ENCODE results near the gene CA10. TPM values are rescaled to one million over a fixed set of nuclear protein-coding genes. Genes with fewer than 3 reads are reported as not detected.

The CA10 gene
- total RNA-seq, 1 donor from 2014 or later = not detected

DNA sequence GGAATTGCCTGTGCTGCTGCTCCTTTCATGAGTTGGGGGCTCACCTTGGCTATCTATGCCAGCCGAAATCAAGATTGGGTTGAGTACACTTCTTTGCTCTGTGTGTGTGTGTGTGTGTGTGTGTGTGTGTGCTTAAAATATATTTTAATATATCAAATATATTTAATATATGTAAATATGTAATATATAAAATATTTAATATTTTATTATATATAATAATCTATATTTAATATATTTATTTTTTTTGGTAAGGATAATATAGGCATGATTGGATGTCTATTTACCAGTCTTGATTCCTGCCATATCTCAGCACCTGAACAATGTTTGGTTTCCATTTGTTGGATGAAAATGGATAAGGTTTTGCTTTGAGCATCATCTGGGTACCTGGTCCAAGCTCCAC, 399.3 kb downstream of the CA10 start:
- ATAC-seq = no peak
- no peak for DNase-seq (ENCODE audit: missing footprints)
- intact Hi-C loops (cut with DNase I) = no loop called here

DNA sequence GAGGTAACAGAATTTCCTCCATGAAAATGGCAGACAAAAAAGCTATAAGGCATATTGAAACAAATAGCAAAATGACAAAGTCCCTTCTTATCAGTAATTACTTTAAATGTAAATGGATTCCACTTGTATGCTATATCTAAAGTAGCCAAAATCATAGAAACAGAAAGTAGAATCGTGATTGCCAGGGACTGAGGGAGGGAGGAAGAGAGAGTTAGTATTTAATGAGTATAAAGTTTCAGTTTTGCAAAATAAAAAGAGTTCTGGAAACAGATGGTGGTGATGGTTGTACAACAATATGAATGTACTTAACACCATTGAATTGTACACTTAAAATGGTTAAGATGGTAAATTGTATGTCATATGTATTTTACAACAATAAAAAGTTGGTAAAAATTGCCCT, 407.4 kb downstream of the CA10 start:
- intact Hi-C loops (cut with DNase I) = no loop called here
- no peak for DNase-seq (ENCODE audit: missing footprints)

DNA sequence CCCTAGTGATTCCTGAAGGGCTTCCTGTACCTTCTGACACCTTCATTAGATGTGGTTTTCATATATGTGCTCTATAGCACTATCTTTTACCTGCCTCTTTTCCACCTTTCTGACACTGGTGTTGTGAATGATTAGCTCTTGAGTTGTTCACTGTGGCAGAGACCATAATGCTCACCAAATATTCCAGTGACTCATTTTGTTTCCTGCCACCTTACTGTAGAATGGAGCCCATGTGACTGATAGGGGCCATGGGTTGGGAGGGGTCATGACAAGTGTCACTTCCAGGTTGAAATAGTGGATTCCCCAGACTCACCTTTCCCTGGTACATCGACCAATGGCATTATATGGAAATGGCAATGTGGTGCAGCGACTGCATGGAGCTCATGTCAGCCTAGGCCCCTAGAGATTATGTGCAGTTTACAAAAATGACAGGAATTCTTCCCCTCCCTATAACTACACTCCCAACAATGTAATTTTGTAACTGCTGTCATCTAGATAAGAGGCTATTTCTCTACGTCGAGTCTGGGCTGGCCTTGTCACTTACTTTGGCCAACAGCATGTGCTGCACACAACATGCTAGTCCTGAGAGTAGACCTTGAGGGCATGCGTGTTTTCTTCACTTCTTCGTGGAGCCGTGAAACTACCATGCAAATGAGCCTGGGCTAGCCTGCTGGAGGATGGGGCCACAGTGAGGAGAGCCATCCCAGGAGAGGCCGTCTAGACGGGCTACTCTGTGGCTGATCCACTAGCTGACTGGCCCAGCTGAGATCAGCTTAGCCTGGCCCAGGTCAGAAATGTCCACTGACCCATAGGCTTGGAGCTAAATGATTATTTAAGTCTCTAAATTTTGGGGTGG, 409.5 kb downstream of the CA10 start:
- no peak for DNase-seq (ENCODE audit: missing footprints)
- intact Hi-C loops (cut with DNase I) = no loop called here
- no peak for ATAC-seq

More for the DNA sequence above, 407.4 kb downstream of the CA10 start:
- ATAC-seq = no peak

DNA sequence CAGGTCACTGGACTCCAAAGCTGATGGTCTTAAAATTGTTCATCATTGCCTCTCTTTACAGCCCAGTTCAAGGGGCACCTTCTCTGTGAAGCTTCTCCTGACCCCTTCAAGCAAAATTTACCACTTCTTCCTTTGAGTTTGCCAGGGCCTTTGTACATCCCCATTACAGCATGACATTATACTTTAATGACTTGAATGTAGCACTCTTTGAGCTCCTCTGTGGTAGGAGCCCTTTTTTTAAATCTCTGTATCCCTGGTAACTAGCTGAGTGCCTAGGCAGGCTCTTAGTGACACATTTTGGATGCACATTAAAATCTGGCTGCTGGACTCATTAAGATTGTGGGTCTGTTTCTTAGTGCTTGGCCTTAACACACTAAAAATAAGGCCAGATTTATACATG, 412.1 kb downstream of the CA10 start:
- intact Hi-C loops (cut with DNase I) = no loop called here
- DNase-seq (ENCODE audit: missing footprints) (no peak), ATAC-seq (no peak)

DNA sequence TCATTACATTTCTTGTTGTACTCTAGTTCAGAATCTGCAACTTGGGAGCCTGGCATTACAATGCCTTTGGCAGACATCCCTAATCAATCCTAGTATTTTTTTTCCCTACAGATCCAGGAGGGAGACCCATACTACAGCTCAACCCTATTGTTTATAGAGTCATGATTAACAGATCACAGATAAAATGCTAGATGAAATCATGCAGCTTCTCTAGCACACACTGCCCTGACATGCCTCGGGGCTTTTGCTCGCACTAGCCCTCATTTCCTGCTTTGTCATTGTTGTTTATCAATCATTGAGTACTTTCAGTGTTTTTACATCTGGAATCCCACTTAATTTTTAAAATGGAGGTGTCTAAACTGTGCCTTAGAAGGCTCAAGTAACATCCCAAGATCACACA, 412.5 kb downstream of the CA10 start:
- ATAC-seq = no peak
- no peak for DNase-seq (ENCODE audit: missing footprints)
- intact Hi-C loops (cut with DNase I) = no loop called here

DNA sequence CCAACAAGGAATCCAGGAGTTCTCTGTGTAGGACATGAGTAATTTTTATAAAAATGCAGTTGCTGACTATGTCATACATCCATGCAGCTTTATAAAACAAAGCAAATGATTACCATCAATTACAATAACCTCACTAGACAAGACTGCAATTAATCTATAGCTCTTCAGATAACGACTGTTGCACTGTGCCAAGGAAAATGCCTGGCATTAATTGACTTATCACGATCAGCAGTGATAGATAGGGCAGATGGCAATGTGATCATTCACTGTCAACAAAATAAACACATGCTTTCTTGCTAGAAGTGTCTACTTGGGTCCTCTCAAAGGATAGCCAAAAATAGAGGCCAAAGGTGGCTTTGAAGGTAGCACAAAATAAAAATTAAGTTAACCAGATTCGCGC, 415.0 kb downstream of the CA10 start:
- ATAC-seq (no peak), DNase-seq (ENCODE audit: missing footprints) (no peak)
- intact Hi-C loops (cut with DNase I) = no loop called here

DNA sequence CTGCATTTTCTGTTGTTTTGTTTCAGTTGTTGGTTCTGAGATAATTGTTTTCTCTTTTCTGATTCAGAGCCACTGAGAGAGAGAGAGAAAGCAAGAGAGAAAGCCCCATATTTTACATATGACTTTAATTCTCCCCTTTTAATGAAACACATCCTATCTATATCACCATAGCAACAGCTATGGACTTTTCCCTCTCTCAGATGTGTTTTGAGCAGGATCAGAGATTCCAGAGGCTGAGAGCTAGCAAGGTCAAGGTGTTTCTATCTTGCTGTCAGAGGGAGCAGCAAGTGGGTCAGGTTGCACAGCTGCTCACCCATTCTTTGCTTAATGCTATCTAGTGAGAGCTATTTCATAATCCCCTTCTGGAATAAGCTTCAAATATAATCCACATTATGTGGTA, 415.9 kb downstream of the CA10 start:
- no peak for ATAC-seq
- no peak for DNase-seq (ENCODE audit: missing footprints)
- intact Hi-C loops (cut with DNase I) = no loop called here

DNA sequence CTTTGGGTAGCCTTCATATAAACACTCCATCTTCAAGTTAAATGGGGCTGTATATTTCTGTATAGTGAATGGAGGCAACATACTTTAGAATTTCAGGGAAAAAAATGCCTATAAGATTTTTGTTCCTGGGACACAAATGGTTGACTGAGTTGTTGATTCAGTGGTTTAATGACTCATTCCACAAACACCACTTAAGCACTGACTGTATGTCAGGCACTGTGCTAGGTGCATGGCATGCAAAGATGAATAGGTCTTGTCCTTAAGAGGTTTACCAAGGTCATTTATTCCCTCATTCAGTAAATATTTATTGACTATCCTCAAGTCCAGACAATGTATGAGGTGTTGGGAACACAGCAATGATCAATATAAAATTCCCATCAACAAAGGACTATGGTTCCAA, 417.1 kb downstream of the CA10 start:
- intact Hi-C loops (cut with DNase I) = no loop called here
- DNase-seq (ENCODE audit: missing footprints) = no peak
- no peak for ATAC-seq

DNA sequence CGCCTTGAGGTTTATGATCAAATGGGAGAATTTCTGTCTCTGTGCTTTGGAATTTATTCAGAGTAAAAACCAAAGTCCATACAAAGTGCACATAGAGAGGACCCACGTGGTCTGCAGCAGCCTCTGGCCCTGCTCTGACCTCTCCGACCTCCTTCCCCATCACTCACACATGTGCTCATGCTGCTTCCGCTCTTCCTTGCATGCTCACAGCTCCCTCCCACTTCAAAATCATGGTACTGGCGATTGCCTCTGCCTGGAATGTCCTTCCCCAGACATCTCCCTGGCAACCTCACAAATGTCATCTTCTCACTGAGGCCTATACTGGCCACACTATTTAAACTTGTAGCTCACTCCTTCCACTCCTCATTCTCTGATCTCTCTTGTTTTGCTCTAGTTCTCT, 418.0 kb downstream of the CA10 start:
- intact Hi-C loops (cut with DNase I) = no loop called here

DNA sequence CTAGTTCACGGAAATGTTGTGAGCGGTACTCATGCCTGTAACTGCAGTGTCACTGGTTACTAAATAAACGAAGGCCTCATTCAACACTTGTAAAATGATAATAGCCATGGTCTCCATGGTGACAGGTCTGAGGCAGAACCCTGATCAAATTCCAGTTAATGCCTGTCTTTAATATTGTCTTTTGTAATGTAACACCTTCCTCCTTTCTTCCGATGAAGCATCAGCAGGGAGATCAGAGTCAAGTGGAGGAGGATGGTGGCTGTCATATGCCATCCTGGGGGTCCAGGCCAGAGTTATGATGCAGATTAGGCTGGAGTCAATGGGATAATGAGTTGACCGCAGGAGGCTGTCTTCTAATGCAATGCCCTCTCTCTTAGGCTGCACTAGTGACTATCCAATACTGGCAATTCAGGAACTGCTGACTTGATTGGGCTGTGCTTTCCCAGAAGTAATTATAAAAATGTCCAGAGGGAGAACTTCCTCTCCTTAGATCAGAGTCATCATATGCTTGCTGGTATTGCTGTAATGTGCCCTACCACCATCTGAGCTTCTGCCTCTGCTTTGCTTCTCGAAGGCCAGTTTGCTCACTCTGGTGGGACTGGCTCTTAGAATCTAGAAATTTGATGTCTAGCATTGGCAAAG, 419.1 kb downstream of the CA10 start:
- no peak for DNase-seq (ENCODE audit: missing footprints)
- intact Hi-C loops (cut with DNase I) = no loop called here
- ATAC-seq = no peak

More for the DNA sequence above, 418.0 kb downstream of the CA10 start:
- DNase-seq (ENCODE audit: missing footprints) (no peak), ATAC-seq (no peak)

DNA sequence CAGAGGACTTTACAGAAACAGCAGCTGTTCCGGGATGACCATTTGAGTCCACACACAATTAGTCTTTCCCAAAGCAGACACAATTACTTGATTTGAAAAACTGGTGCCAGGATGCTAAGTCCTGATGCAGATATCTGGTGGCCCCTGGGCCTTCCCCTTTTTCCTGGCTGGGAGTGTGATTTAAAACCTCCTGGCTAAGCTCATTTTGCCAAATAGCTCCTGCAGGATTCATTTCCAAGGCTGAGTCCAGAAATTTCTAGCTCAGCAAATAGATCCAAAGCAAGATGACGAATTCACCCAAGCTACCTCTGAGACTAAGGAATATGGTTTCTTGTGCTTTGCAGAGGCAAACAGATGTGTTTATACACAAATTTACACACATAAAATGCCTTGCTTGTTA, 422.2 kb downstream of the CA10 start:
- DNase-seq (ENCODE audit: missing footprints) (no peak), ATAC-seq (no peak)
- intact Hi-C loops (cut with DNase I) = no loop called here

DNA sequence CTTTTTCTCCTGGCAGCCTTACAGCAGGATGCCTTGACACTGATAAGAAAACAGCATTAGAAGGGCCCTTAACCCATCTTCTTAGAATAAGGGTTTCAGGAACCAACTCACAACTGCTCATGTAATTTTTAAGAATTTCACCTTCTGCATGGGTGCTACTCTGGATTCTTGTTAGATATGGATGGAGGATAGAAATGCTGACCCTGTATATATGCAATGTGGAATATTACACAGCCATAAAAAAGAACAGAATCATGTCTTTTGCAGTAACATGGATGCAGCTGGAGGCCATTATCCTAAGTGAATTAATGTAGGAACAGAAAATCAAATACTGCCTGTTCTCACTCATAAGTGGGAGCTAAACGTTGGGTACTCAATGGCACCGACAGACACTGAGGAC, 423.5 kb downstream of the CA10 start:
- DNase-seq (ENCODE audit: missing footprints) (no peak), ATAC-seq (no peak)
- intact Hi-C loops (cut with DNase I) = no loop called here

DNA sequence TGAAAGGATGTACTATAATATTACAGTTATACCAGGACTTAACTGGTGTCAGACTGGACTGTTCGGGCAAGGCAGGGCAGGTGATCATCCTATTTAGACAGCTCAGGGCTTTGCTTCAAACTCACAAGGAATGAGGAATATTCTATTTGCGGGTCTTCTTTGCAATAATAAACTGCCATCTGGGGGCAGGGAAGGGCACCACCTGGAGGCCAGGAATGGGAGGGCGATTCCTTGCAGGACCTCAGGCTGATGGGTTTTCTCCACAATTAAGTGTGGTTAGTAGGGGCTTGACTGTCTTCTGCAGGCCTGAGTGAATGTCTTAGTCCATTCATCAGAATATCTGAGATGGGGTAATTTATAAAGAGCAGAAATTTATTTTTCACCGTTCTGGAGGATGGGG, 424.1 kb downstream of the CA10 start:
- DNase-seq (ENCODE audit: missing footprints) (no peak), ATAC-seq (no peak)
- intact Hi-C loops (cut with DNase I) = no loop called here

DNA sequence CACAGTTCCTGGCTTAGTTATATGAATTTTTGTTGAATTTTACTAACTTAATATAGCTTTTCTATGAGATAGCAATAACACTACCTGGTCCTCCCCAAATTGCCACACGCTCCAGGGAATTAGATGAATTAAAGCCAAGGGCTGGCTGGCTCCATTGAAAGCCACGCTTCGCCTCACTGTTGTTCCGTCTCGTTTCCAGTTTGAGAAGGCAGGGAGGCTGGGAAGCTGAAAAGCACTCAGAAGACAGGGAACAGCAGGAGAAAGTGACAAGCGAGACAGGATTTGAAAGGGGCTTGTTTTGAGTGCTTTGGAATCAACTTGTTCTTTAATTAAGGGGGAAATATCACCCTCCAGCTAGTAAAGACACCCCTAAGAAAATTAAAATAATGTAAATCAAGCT, 425.3 kb downstream of the CA10 start:
- intact Hi-C loops (cut with DNase I) = no loop called here
- no peak for DNase-seq (ENCODE audit: missing footprints)
- no peak for ATAC-seq

DNA sequence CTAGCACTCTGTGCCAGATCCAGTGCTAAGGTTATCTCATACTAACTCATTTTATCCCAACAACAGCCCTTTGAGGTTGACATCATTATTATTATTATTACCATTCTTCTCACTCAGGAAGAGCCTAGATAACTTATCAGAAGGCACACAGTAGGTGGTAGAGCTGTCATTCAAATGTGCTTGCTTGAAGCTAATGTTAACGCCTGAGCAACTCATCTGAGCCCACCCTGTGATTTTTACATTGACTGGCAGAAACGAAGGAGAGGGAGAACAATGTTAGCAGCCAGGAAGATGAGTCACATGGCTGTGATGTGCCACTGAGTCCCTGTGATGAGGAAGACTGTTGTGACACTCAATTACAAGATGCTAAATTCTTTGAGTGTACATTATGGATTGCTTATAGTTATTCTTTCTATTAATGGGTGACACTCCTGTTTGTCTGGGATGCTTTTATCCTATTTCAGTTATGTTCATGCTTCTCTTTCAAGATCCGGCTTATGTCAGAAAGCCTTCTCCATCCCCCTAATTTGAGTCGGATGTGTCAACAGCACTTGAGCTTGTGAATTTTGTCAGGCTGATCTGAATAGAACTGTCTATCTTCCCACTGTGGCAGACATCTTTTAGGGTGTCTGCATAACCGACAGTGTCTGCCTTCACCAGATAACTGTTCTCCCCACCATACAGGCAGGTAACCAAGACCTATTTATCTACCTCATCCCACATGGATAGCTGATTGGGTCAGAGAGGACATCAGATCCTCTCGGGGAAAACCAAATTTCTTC, 426.4 kb downstream of the CA10 start:
- intact Hi-C loops (cut with DNase I) = no loop called here
- ATAC-seq (no peak), DNase-seq (ENCODE audit: missing footprints) (no peak)

DNA sequence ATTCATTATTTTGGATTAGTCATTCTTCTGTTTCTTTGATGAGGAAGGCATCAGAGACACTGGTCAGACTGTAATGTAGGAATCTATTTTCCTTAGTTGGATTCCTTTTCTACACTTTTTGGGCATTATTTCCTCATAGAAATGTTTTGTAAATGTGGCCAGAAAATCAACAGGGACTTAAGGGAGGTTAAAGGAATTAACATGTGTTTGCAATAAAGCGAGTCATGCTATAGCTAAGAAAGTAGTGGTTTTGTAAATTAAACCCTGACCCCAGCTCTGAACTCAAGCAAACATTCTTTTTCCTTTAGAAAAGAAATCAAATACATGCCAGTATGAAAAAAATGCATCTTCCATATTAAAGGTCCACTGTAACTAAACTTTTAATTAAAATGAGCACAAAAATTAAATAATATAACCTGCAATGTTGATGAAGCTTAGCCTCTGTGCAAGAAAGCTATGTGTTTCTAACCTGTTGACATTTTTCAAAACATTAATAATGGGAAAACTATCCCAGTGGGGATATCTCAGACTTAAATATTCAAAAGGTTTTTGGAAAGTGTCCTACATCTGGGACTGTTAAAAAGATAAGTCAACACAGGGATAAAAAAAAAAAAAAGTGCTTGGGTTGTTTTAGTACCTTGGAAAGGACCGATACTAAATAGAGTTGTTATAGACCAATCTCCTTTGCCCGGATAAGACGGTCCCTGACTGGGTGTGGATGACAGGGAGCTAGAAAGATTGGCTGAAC, 428.0 kb downstream of the CA10 start:
- intact Hi-C loops (cut with DNase I) = no loop called here
- DNase-seq (ENCODE audit: missing footprints) (no peak), ATAC-seq (no peak)

DNA sequence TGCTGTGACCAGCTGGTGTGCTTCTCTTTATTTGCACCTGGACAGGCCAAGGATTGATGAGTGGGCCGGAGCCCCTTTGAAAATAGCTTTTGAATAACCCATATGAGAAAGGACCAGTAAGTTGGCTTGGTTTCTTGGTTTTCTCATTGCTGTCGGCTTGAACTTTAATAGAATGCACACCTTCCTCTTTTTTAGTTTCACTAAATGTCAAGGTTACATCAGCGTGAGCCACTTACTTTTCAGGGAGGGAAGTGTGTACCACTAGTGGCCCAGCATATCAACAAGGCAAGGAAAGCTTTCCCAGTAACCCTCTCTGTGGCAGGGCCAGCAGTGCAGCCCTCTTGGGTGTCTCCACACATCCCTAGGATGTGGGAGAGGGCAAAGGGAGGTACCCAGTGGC, 433.3 kb downstream of the CA10 start:
- ATAC-seq (no peak), DNase-seq (ENCODE audit: missing footprints) (no peak)
- intact Hi-C loops (cut with DNase I) = no loop called here

DNA sequence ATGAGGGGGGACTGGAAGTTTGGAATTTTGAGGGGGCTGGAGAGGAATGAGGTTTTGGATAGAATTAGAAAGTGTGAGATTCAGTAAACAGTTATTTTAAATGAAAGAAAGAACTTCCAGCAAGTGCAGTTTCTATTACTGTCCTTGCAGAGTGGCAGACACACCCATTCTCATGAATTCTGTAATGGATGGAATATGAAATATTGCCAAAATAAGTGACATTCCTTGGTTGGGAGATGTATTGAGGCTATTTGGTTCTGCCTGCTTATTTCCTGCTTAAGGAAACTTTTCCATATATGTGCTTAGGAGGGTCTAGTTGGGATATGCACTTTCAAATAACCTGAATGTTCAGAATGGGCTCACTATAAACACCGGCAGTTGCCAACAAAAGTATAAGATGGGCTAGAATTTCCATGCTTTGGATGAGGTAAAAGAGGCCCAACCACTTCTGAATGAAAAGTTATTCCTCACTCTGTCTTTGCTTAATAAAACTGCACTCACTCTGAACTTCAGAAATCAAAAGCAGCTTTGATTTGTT, 434.4 kb downstream of the CA10 start:
- DNase-seq (ENCODE audit: missing footprints) = no peak
- intact Hi-C loops (cut with DNase I) = no loop called here
- no peak for ATAC-seq

DNA sequence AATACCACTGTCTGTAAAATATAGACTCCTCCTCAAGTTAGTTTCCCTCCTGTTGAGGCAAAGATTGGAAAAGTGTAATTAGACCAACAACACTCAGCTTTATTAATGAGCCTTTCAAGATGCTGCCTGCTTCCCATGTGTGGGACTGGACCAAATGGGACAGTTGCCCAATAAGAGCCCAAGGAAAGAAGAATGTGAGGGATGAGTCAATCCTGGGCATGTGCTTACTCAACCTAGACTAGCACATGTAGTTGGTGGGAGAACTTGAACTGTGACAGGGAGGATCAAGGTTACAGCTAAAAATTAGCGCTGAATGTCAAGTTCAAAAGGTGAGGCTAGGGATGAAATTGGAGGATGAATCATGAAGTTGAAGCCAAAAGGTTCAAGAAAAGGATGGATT, 435.5 kb downstream of the CA10 start:
- intact Hi-C loops (cut with DNase I) = no loop called here
- ATAC-seq (no peak), DNase-seq (ENCODE audit: missing footprints) (no peak)

Measured in Right ventricle myocardium inferior (tissue), 1 donor.